Activated CD8-positive, alpha-beta memory T cell treated with anti-CD3 and anti-CD28 coated beads for 1 hour (primary cell): Measurements from ENCODE around the gene OR13C5.

ENCODE experiments used
- DNase-seq, 2 donors: peaks; one replicate each; pipeline ENCODE4 v3.0.0-alpha.2; 2020; ENCODE audit warnings: low read depth in 1 of 2; ENCODE audit errors: extremely low read depth in 1 of 2

The OR13C5 gene

GRCh38 chr9:104555521-104555920 is 43.7 kb downstream of the OR13C5 start:
- no peak for DNase-seq

- DNase-seq, result no peak
Observed at GRCh38 chr9:104553261-104553660, 46.0 kb downstream of the OR13C5 start.
